H9 (cell line): ENCODE data around the gene TRAK1. TPM values are rescaled to one million over a fixed set of nuclear protein-coding genes. Genes with fewer than 3 reads are reported as not detected.

Experiments used
- DNase-seq: peaks from one replicate; pipeline ENCODE4 v3.0.0-alpha.2; 2017
- H2AFZ ChIP-seq: one replicate; pipeline ENCODE4 v1.6.1; 2013; ENCODE audit warnings: mild to moderate bottlenecking, low read length, control low read depth, moderate library complexity
- H2AK5ac ChIP-seq: 2 replicates; pipeline ENCODE4 v1.6.1; 2013; ENCODE audit warnings: low read length, control low read depth, mixed read lengths; ENCODE audit not compliant: insufficient read length
- H2BK120ac ChIP-seq: one replicate; pipeline ENCODE4 v1.6.1; 2013; ENCODE audit warnings: low read depth, mild to moderate bottlenecking, low read length, control low read depth, inconsistent platforms; ENCODE audit not compliant: poor library complexity, severe bottlenecking
- H2BK12ac ChIP-seq: 2 replicates; pipeline ENCODE4 v1.6.1; 2013; ENCODE audit warnings: low read length, control low read depth, mixed read lengths, low read depth; ENCODE audit not compliant: insufficient read length
- H2BK15ac ChIP-seq: 2 replicates; pipeline ENCODE4 v1.6.1; 2013; ENCODE audit warnings: low read depth, low read length, control low read depth
- H2BK20ac ChIP-seq: one replicate; pipeline ENCODE4 v1.6.1; 2013; ENCODE audit warnings: low read depth, mild to moderate bottlenecking, low read length, control low read depth, inconsistent platforms; ENCODE audit not compliant: poor library complexity, severe bottlenecking
- H2BK5ac ChIP-seq: 2 replicates; pipeline ENCODE4 v1.6.1; 2013; ENCODE audit warnings: low read length, control low read depth, mixed read lengths; ENCODE audit not compliant: insufficient read length
- H3K14ac ChIP-seq: 2 replicates; pipeline ENCODE4 v1.6.1; 2013; ENCODE audit warnings: low read length, control low read depth; ENCODE audit not compliant: insufficient read depth
- H3K18ac ChIP-seq: 2 replicates; pipeline ENCODE4 v1.6.1; 2013; ENCODE audit warnings: low read depth, mild to moderate bottlenecking, mixed read lengths, low read length, control low read depth; ENCODE audit not compliant: insufficient read length
- H3K23ac ChIP-seq: 2 replicates; pipeline ENCODE4 v1.6.1; 2013; ENCODE audit warnings: low read length, control low read depth, mixed read lengths, low read depth; ENCODE audit not compliant: insufficient read length
- H3K23me2 ChIP-seq: 2 replicates; pipeline ENCODE4 v1.6.1; 2013; ENCODE audit warnings: low read depth, mild to moderate bottlenecking, mixed read lengths, low read length, control low read depth; ENCODE audit not compliant: insufficient read length, poor library complexity, severe bottlenecking
- H3K27ac ChIP-seq: 2 replicates; pipeline ENCODE4 v1.5.1; 2013; ENCODE audit warnings: low read length, control low read depth, mixed read lengths, low read depth; ENCODE audit not compliant: insufficient read length
- H3K27me3 ChIP-seq: 2 replicates; pipeline ENCODE4 v1.6.1; 2013; ENCODE audit warnings: low read length, control low read depth, inconsistent platforms; ENCODE audit not compliant: insufficient read depth
- H3K4ac ChIP-seq: 2 replicates; pipeline ENCODE4 v1.6.1; 2013; ENCODE audit warnings: low read depth, mild to moderate bottlenecking, control low read depth, inconsistent platforms, low read length, moderate library complexity
- H3K4me1 ChIP-seq: 2 replicates; pipeline ENCODE4 v1.6.1; 2013; ENCODE audit warnings: low read length, control low read depth, inconsistent platforms; ENCODE audit not compliant: insufficient read depth
- H3K4me2 ChIP-seq: 2 replicates; pipeline ENCODE4 v1.6.1; 2013; ENCODE audit warnings: low read length, control low read depth, mixed read lengths; ENCODE audit not compliant: insufficient read length, insufficient read depth
- H3K56ac ChIP-seq: 2 replicates; pipeline ENCODE4 v1.6.1; 2013; ENCODE audit warnings: low read depth, mild to moderate bottlenecking, mixed read lengths, low read length, control low read depth; ENCODE audit not compliant: insufficient read length
- H3K79me1 ChIP-seq: 2 replicates; pipeline ENCODE4 v1.6.1; 2013; ENCODE audit warnings: low read depth, mild to moderate bottlenecking, moderate library complexity, low read length, control low read depth, inconsistent platforms; ENCODE audit not compliant: insufficient read depth, poor library complexity, severe bottlenecking
- H3K79me2 ChIP-seq: 2 replicates; pipeline ENCODE4 v1.6.1; 2013; ENCODE audit warnings: low read length, control low read depth, inconsistent platforms; ENCODE audit not compliant: insufficient read depth
- H3K9ac ChIP-seq: 2 replicates; pipeline ENCODE4 v1.6.1; 2013; ENCODE audit warnings: low read length, control low read depth, mixed read lengths; ENCODE audit not compliant: insufficient read length; ENCODE audit errors: extremely low read depth
- H3K9me3 ChIP-seq: one replicate; pipeline ENCODE4 v1.6.1; 2013; ENCODE audit warnings: low read depth, low read length, inconsistent platforms; ENCODE audit not compliant: control insufficient read depth
- H3T11ph ChIP-seq: one replicate; pipeline ENCODE4 v1.6.1; 2013; ENCODE audit warnings: mild to moderate bottlenecking, low read length, control low read depth, inconsistent platforms
- H4K20me1 ChIP-seq: one replicate; pipeline ENCODE4 v1.6.1; 2013; ENCODE audit not compliant: control insufficient read depth, insufficient read length, insufficient read depth
- H4K5ac ChIP-seq: 2 replicates; pipeline ENCODE4 v1.6.1; 2013; ENCODE audit warnings: low read depth, mild to moderate bottlenecking, mixed read lengths, low read length, control low read depth; ENCODE audit not compliant: insufficient read length
- H4K8ac ChIP-seq: replicated peaks from 2 replicates; pipeline ENCODE4 v1.6.1; 2013; ENCODE audit warnings: low read length, control low read depth, mixed read lengths, low read depth; ENCODE audit not compliant: insufficient read length
- H4K91ac ChIP-seq: 2 replicates; pipeline ENCODE4 v1.6.1; 2013; ENCODE audit warnings: low read depth, mild to moderate bottlenecking, moderate library complexity, mixed read lengths, low read length, control low read depth; ENCODE audit not compliant: insufficient read length
- H3K27ac Mint-ChIP-seq, 3 experiments: 2 replicates in 2 of 3; 3 replicates in 1 of 3; pipeline ENCODE4 v1.8.0; 2020 to 2021; ENCODE audit warnings: mixed read lengths in 3 of 3, mild to moderate bottlenecking in 1 of 3, moderate library complexity in 1 of 3
- H3K27me3 Mint-ChIP-seq: 2 replicates; pipeline ENCODE4 v1.8.0; 2021; ENCODE audit warnings: low read depth, mild to moderate bottlenecking, moderate library complexity, mixed read lengths
- H3K36me3 Mint-ChIP-seq, 3 experiments: 2 replicates in 2 of 3; 3 replicates in 1 of 3; pipeline ENCODE4 v1.8.0; 2020 to 2021; ENCODE audit warnings: low read depth in 3 of 3, mixed read lengths in 3 of 3; ENCODE audit not compliant: insufficient read depth in 1 of 3
- H3K4me1 Mint-ChIP-seq, 2 experiments: 2 replicates each; pipeline ENCODE4 v1.8.0; 2020; ENCODE audit warnings: mixed read lengths in 2 of 2
- H3K4me3 Mint-ChIP-seq, 2 experiments: 2 replicates in 1 of 2; 3 replicates in 1 of 2; pipeline ENCODE4 v1.8.0; 2020 to 2021; ENCODE audit warnings: mild to moderate bottlenecking in 2 of 2, mixed read lengths in 2 of 2, moderate library complexity in 1 of 2
- H3K9me3 Mint-ChIP-seq, 2 experiments: 2 replicates in 1 of 2; 3 replicates in 1 of 2; pipeline ENCODE4 v1.8.0; 2020; ENCODE audit warnings: mild to moderate bottlenecking in 2 of 2, mixed read lengths in 2 of 2, moderate library complexity in 1 of 2
- CTCF ChIP-seq: fragments of 200-600 bp; sonication (generic); conservative IDR thresholded peaks from 3 replicates; pipeline ENCODE4 v1.8.0; 2021; ENCODE audit warnings: antibody characterized with exemption, mild to moderate bottlenecking
- total RNA-seq: library from RNA; stranded (reverse); gene quantifications from 2 replicates; pipeline ENCODE4 v1.2.1, GENCODE V29; 2021

TRAK1 gene
- total RNA-seq, 1 experiment from 2014 or later = 34.2 TPM

GRCh38 chr3:42274266-42274665 is 183.1 kb downstream of the TRAK1 start:
- Mint-ChIP-seq H3K9me3 (peaks cover 12 to 13% of the 10 kb centered on the region in 2 experiments), H3K36me3 (peaks cover 0 to 4% (median 3%) of the 10 kb centered on the region in 3 experiments), H3K4me1 (no peaks in the 10 kb centered on the region), H3K27me3 (peaks cover 34% of the 10 kb centered on the region), H3K4me3 (no peak overlapping the region), H3K27ac (no peak overlapping the region)
- Histone ChIP-seq H3K79me1 (no peaks in the 10 kb centered on the region), H2BK15ac (no peak overlapping the region), H3K18ac (no peak overlapping the region), H3K9ac (no peak overlapping the region), H4K20me1 (no peaks in the 10 kb centered on the region), H3K9me3 (no peaks in the 10 kb centered on the region), H2BK5ac (no peak overlapping the region), H2BK12ac (no peak overlapping the region), H3K56ac (no peak overlapping the region), H2AK5ac (no peak overlapping the region), H3K4me2 (no peak overlapping the region), H3K23ac (no peak overlapping the region), H3K27ac (no peak overlapping the region), H3K4ac (no peak overlapping the region), H4K5ac (no peak overlapping the region), H2BK120ac (no peak overlapping the region), H3K14ac (no peak overlapping the region), H3K79me2 (no peaks in the 10 kb centered on the region), H3K23me2 (no peaks in the 10 kb centered on the region), H3T11ph (no peak overlapping the region), H4K91ac (no peak overlapping the region), H2AFZ (no peak overlapping the region), H3K4me1 (no peaks in the 10 kb centered on the region), H4K8ac (no peak overlapping the region), H2BK20ac (no peak overlapping the region), H3K27me3 (no peaks in the 10 kb centered on the region)
- no peak for TF ChIP-seq CTCF
- DNase-seq = no peak
